Thyroid gland (tissue), 4 donors: ENCODE data around the gene ACTN2. TPM values are rescaled to one million over a fixed set of nuclear protein-coding genes. Genes with fewer than 3 reads are reported as not detected.
A peak's percentile ranks its signal among the peaks of the same experiment; 100 is the strongest.

ENCODE experiments used
- DNase-seq, 2 donors: peaks; one replicate each; pipeline ENCODE4 v3.0.0-alpha.2; 2019
- H3K27ac ChIP-seq, 3 donors: fragments of 200-600 bp; sonication (generic); 1 replicate in 2 of 3; 2 replicates in 1 of 3; pipeline ENCODE4 v1.5.1; 2016 to 2019; ENCODE audit warnings: mild to moderate bottlenecking in 1 of 3, moderate library complexity in 1 of 3
- H3K27me3 ChIP-seq: fragments of 200-600 bp; sonication (generic); one replicate; pipeline ENCODE4 v1.5.1; 2019
- H3K36me3 ChIP-seq, 2 donors: fragments of 200-600 bp; sonication (generic); one replicate each; pipeline ENCODE4 v1.5.1; 2016 to 2019
- H3K4me1 ChIP-seq, 2 donors: fragments of 200-600 bp; sonication (generic); one replicate each; pipeline ENCODE4 v1.5.1; 2017 to 2019
- H3K4me3 ChIP-seq, 3 donors: fragments of 200-600 bp; sonication (generic); replicated peaks in 1 of 3; 1 replicate in 2 of 3; 2 replicates in 1 of 3; pipeline ENCODE4 v1.5.1; 2016; ENCODE audit warnings: mild to moderate bottlenecking in 1 of 3
- H3K9me3 ChIP-seq: fragments of 200-600 bp; sonication (generic); one replicate; pipeline ENCODE4 v1.5.1; 2017
- CTCF ChIP-seq, 6 experiments: fragments of 200-600 bp in 3 of 6; fragments of 450-650 bp in 3 of 6; sonication (generic) in 3 of 6; IDR thresholded peaks; one replicate each; pipeline ENCODE4 v1.5.1; 2016 to 2019; ENCODE audit warnings: antibody characterized with exemption in 6 of 6, mild to moderate bottlenecking in 2 of 6, inconsistent platforms in 1 of 6, moderate library complexity in 1 of 6
- POLR2A ChIP-seq, 2 donors: fragments of 450-650 bp; IDR thresholded peaks; one replicate each; pipeline ENCODE4 v1.6.1; 2017; ENCODE audit warnings: antibody characterized with exemption in 2 of 2, mild to moderate bottlenecking in 2 of 2, moderate library complexity in 1 of 2
- WGBS, 2 donors: methylation state at CpG; one replicate each; pipeline ENCODE4 v1.1.5; 2017; 5-methylcytosine and 5-hydroxymethylcytosine counted together
- intact Hi-C: fragments of 100-400 bp; cut with DNase I; formaldehyde crosslinking; loops from one replicate; pipeline ENCODE4 v1.15.1; 2023
- total RNA-seq, 4 donors: library from RNA; depleted of rRNA; stranded (reverse); fragments of >200 nt; gene quantifications; one replicate each; pipeline ENCODE4 v1.2.3, GENCODE V29; 2016

The ACTN2 gene
- total RNA-seq, 4 donors from 2014 or later = 0.40 to 0.56 TPM; not detected in 2

GRCh38 chr1:236724506-236724905 is 38.2 kb downstream of the ACTN2 start:
- no peaks in the 10 kb centered on the region for H3K4me1 ChIP-seq
- H3K36me3 ChIP-seq = no peaks in the 10 kb centered on the region
- WGBS, 2 donors = 84 to 87% methylated on average over 10 of the region's 10 CpGs
- no peak overlapping the region for H3K27ac ChIP-seq
- intact Hi-C loops = no loop called here
- no peak for DNase-seq
- H3K4me3 ChIP-seq = no peak overlapping the region
- H3K9me3 ChIP-seq = no peaks in the 10 kb centered on the region
- TF ChIP-seq CTCF (IDR thresholded peaks at IDR 0.05) (no peak), POLR2A (IDR thresholded peaks at IDR 0.05) (no peak)
- no peaks in the 10 kb centered on the region for H3K27me3 ChIP-seq

GRCh38 chr1:236725668-236726067 is 39.4 kb downstream of the ACTN2 start:
- Histone ChIP-seq H3K27ac (no peak overlapping the region), H3K4me1 (no peaks in the 10 kb centered on the region), H3K9me3 (no peaks in the 10 kb centered on the region), H3K36me3 (no peaks in the 10 kb centered on the region), H3K4me3 (no peak overlapping the region), H3K27me3 (no peaks in the 10 kb centered on the region)
- intact Hi-C loops = no loop called here
- DNase-seq = no peak
- TF ChIP-seq POLR2A (IDR thresholded peaks at IDR 0.05) = no peak
- TF ChIP-seq CTCF (IDR thresholded peaks at IDR 0.05) = no peak
- WGBS, 2 donors = 70 to 75% methylated on average over 3 of the region's 3 CpGs

- no peaks in the 10 kb centered on the region for H3K4me1 ChIP-seq
- no peak overlapping the region for H3K4me3 ChIP-seq
- WGBS, 2 donors = 89 to 93% methylated on average over 11 of the region's 11 CpGs
- DNase-seq = no peak
- H3K36me3 ChIP-seq = no peaks in the 10 kb centered on the region
- intact Hi-C loops = no loop called here
- no peaks in the 10 kb centered on the region for H3K27me3 ChIP-seq
- no peak for TF ChIP-seq CTCF (IDR thresholded peaks at IDR 0.05)
- no peak for TF ChIP-seq POLR2A (IDR thresholded peaks at IDR 0.05)
- no peak overlapping the region for H3K27ac ChIP-seq
- H3K9me3 ChIP-seq = no peaks in the 10 kb centered on the region
These were observed 41.2 kb downstream of the ACTN2 start for GRCh38 chr1:236727521-236727920.

GRCh38 chr1:236728752-236729151 is 42.5 kb downstream of the ACTN2 start:
- WGBS, 2 donors = 88 to 97% methylated on average over 4 of the region's 4 CpGs
- Histone ChIP-seq H3K27me3 (no peaks in the 10 kb centered on the region), H3K4me3 (no peak overlapping the region), H3K4me1 (peaks cover 0 to 5% of the 10 kb centered on the region in 2 donors), H3K9me3 (no peaks in the 10 kb centered on the region), H3K36me3 (no peaks in the 10 kb centered on the region), H3K27ac (no peak overlapping the region)
- no peak for DNase-seq
- intact Hi-C loops = no loop called here
- no peak for TF ChIP-seq POLR2A (IDR thresholded peaks at IDR 0.05)
- no peak for TF ChIP-seq CTCF (IDR thresholded peaks at IDR 0.05)

GRCh38 chr1:236733653-236734052 is 47.4 kb downstream of the ACTN2 start:
- peak; percentile 15 to 39 for DNase-seq
- H3K36me3 ChIP-seq = no peaks in the 10 kb centered on the region
- H3K9me3 ChIP-seq = no peaks in the 10 kb centered on the region
- H3K4me3 ChIP-seq = no peak overlapping the region
- TF ChIP-seq POLR2A (IDR thresholded peaks at IDR 0.05) (no peak), CTCF (IDR thresholded peaks at IDR 0.05) (no peak)
- H3K4me1 ChIP-seq = peaks cover 7 to 15% of the 10 kb centered on the region in 2 donors
- no peak overlapping the region for H3K27ac ChIP-seq
- intact Hi-C loops = no loop called here
- no peaks in the 10 kb centered on the region for H3K27me3 ChIP-seq
- 55 to 60% methylated on average over 3 of the region's 3 CpGs for WGBS, 2 donors
